GM18909 (cell line): ENCODE measurements around the gene TENT5A.
A peak's percentile ranks its signal among the peaks of the same experiment; 100 is the strongest.
"Not testable (repeated sequence)": the region's sequence is repeated elsewhere in the genome, so short reads cannot be mapped to it uniquely, and the experiment has no call there.

Experiments
- ATAC-seq: cut with Tn5 transposase; IDR thresholded peaks from one replicate; pipeline ENCODE4 v1.9.1; 2021; ENCODE audit warnings: mild to moderate bottlenecking; ENCODE audit not compliant: unreplicated experiment, poor library complexity

The TENT5A gene

DNA sequence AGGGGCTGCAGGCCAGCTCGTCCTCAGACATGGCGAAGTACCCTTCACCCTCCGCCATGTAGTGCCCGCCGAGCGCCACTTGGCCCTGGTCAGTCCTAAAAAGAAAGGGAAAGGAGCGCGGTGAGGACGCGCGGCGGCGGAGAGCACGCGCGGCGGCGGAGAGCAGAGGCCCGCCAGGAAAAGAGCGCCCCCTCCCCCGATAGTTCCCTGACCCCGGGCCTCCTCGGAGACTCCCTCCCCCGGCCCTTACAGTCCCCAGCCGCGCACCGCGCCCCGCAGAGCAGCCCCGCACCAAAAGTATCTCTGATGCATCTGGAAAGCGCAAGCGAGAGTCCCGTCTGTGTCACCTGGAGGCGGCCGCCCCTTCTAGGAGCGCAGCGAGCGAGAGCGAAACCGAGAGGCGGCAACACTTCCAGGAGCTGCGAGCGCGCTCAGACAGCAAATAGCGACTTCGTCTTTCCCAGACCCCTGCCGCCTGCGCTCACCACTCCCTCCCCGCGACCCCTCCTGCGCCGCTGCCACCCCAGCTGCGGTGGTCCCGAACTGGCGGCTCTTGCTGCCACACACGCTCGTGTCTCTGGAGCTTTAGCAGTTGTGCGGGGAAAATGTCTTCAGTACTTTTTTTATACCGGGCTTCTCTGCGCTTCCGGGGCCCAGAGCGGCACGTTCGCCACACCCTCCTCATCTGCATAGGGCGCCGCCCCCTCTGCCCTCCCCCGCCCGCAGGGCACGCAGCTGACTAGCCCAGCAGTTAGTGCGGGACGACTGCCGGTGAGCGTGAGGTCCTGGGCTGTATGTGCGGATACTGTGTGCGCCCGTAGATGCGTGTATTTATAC, at the start of gene TENT5A:
Gene TENT5A, minus strand, starts transcription at position 598 of the 837 bp plus-strand sequence. Its CDS starts 540 bp downstream, at position 58.
- peak; percentile 78 for ATAC-seq

DNA sequence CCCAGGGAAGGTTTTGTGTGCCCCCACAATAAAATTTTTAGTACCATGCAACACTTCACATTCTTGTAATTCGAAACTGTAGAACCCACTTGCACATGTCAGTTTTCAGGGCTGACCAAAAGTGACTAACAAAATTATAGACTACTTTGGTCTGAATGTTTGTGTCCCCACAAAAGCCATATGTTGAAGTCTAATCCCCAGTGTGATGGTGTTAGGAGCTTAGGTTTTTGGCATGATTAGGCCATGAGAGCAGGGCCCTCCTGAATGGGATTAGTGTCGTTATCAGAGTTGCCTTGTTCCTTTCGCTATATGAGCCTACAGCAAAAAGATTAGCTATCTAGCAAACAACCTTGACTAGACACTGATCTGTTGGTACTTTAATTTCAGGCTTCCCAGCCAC, 49.0 kb upstream of the TENT5A start:
- no peak for ATAC-seq

DNA sequence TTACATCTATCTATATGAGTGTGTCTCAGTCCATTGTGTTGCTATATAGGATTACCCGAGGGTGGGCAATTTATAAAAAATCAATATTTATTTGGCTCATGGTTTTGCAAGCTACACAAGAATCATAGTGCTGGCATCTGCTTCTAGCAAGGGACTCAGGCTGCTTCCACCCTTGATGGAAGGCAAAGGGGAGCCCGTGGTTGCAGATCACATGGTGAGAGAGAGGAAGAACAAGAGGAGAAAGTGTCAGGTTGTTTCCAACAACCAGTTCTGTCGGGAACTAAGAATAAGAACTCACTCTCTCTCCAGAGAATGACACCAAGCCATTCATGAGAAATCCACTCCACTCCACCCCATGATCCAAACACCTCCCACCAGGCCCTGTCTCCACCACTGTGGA, 48.2 kb upstream of the TENT5A start:
- no peak for ATAC-seq

DNA sequence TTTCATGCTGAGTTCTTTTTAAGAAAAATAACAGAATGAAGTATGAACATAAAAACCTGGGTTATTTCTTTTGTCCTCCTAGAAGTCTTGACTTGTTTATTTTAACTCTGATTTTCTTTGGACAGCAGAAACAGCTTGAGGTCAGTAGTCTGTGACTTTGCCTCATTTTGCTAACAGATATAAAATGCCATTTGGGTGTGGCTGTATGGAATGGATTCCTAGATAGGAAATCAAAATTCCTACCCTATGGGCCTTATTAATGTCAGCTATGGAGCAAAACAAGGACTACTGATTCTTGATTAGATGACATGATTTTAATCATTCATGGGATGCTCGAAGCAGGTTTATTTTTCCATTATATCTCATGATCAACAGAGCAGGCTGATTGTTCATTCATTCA, 46.8 kb upstream of the TENT5A start:
- no peak for ATAC-seq

DNA sequence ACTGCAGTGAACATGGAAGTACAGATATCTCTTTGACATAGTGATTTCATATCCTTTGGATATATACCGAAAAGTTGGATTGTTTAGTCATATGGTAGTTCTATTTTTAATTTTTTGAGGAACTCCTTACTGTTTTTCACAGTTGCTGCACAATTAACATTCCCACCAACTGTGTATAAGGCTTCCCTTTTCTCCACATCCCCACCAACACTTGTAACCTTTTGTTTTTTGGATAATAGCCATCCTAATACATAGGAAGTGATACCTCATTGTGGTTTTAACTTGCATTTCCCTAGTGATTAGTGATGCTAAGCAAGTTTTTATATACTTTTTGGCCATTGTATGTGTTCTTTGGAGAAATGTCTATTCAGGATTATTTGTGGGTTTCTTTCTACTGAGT, 45.1 kb upstream of the TENT5A start:
- ATAC-seq: no peak

DNA sequence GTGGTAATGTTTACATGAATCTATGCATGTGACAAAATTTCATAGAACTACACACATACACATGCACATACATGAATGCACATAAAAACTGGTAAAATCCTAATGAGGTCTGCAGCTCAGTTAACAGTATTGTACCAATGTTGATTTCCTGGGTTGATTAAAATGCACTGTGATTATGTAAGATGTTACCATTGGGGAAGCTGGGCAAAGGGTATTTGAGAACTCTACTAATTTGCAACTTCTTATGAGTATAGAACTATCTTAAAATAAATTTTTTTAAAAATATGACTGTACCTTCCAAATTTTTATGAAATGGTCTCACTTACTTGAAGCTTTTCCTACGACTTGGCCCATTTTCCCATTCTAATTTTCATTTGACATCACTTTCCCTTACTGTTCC, 43.4 kb upstream of the TENT5A start:
- ATAC-seq: no peak

DNA sequence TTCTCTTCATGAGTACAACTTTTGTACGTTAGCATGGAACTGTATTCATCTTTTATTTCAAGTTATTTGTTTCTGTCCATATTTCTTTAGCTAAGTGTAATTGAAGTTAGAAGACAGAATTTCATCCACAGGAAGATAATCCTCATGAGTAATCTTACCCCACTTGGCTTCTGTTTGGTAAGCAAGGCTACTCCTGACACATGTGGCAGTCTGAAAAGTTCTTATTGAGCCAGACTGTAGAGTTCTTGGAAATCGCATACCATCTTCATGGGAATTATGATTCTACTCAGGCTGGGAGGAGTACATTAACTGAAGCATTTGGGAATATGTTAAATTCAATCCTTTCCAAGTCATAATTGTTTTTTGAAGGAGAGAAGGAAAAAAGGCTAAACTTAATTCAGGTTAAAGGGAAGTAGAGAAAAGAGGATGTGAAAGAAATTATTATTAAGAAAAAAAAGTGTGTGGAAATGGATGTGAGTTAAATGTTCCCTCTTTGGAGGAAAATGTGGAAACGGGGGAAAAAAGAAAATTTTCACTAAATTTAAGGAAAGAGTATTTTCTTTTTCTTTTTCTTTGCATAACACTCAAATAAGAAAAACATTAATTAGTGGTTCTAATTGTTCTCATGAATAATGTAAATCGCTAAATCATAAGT, 41.5 kb upstream of the TENT5A start:
- no peak for ATAC-seq

DNA sequence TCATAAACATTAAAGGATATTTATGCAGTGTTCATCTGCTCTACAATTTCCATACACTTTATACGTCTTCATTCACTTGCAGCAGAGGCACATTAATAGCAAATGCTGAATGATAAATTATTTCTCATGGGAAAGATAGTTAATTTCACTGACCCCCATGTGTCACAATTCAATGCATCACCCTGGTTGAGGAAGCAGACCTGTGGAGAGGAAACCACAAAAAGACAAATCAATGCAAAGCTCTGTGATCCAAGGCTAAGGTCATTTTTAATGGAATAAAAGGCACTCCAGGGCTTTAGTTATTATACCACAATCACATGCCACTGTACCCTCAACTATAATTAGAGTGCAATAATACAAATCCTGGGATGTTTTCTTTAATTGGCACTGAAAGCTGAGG, 40.3 kb upstream of the TENT5A start:
- ATAC-seq: no peak

DNA sequence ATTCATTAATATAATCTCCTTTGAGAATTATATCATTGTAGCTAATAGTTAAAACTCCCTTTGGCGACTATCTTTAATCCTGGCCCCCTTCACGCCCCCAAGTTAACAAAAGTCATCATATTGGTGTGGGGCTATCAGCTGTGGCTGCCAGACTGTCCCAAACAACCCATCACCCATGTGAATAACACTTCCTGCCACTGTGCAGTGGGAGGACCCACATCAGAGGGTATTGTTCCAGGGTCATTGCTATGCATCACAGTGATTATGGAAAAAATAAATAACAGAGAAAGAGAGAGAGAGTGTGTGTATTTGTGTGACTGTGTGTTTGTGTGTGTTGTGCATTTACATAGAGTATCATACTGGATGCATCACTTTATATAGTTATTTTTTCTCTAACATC, 39.3 kb upstream of the TENT5A start:
- no peak for ATAC-seq

DNA sequence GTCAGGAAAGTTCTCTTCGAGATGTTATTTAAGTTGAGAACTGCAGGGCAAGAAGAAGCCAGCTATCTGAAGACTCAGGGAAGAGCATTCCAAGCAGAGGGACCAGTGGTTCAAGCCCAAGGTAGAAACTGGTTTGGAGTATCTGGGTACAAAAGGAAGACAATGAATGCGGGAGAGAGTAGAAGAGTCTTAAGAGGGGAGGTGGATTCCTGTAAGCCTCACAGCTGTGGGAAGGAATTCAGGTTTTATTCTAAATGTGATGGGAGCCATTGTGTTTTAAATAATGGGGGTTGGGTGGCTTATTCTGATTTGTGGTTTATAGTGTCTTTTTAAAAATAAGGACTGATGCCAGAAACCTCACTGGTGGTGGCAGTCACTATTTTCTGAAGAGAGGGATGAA, 37.6 kb upstream of the TENT5A start:
- no peak for ATAC-seq

DNA sequence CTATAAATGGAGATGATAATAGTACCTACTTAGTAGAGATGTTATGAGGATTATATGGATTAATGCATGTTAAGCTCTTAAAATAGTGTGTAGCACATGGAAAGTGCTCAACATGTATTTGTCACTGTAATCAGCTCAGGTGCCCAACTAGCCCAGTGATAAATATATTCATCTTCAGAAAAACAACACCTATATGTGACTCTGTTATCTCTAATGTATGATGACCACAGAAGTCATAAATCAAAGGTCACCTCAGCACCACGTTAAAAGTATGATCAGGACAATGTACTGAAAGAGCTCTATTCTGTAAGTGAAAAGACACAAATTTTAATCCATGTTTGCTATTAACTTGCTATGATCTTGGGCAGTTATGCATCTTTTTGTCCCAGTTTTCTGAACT, 36.8 kb upstream of the TENT5A start:
- ATAC-seq: no peak

DNA sequence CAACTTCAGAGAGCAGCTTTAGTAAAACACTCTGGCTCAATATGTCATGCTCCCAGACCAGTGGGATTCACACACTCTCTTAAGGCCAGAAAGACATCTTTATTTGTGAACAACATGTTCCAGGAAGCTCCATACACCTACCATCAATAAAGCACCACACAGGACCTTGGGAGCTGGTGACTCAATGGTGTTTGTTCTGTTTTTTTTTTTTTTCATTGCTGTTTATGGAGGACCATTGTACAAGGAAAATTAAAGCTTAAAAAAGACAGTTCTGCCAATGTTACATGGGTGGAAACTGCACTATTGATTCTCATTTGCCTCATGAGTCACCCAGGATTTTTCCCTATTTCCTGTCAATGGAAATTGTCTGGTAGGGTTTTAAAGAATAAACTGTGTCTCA, 36.3 kb upstream of the TENT5A start:
- ATAC-seq: no peak

DNA sequence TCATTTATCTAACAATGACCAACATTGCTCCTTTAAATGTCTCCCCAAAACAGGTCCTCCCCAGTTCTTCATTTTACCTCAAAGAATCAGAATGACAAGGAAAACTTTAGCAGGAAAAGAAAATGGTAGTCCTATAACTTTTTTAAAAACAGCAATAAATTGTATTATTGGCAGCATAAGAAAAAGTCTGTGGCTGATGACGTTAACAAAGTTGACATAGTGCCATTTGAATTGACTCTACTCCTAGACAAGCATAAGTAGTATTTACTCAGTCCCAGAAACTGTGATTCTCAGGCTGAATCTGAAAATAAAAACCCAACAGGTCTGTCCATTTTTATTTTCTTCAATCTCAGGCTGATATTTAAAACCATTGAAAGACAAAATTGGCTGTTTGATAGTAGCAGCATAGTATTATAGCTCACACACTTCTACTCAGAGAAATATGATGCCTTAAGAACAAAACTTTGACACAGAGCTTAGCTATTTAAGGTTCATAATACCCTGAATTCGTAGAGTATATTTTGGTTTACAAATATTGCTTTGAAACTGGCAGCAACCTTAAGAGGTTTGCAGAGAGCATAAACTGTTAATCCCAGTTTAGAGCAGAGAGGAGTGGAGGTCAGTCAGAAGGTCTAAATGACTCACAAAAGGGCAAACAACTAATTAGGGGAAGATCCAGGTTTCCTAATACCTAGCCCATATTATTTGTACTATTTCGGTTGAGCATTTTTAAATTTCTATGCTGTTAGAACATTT, 35.0 kb upstream of the TENT5A start:
- no peak for ATAC-seq

DNA sequence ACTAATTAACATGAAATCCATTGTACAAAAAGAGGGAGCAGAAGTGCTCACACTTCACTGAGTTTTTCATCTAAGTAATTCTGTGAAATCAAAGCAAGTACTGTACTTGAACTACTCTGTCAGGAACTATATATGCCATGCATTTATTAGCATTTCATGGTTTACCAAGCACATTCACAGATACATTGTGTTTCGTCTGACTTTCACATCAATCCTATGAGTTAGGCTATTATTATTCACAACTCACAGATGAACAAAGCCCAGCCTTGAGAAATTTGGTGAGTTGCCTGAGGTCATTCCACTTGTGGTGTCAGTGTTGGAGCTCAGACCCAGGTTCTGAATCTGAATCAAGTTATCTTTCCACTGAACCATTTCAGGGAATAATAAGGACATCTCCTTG, 33.7 kb upstream of the TENT5A start:
- ATAC-seq: no peak

DNA sequence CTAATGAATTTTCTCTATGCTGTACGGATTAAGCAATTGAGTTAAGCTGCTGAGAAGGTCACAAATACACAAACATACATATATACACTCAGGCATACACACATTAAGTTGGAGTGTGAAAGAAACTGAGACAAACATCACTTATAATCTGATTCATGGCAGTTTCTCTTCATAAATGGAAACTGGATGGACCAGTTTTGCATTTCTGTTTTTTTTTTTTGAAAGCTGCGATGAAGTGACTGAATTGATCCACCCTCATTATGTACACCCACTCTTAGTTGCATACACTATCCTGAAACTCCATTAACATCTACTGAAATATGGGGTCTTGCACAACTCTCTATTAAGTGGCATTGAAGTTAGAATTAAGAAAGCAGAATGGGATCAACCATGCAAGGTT, 32.9 kb upstream of the TENT5A start:
- no peak for ATAC-seq

DNA sequence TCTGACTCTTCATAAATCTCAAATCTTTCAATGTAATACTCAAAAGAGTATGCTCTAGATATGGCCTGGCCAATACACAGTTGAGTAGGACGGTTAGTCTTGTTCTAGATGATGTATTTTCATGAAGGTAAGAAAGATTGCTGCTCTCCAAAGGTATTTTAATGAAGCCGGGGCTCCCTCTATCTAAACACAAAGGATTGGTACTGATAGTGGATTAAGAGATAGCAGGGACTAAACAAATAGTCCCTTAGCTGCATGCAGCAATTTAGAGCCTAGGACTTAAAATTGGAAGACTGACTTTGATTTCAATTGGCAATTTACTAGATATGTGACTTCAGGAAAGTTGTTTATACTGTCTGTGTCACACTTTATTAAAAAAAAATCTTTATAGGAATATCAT, 31.4 kb upstream of the TENT5A start:
- ATAC-seq: no peak

DNA sequence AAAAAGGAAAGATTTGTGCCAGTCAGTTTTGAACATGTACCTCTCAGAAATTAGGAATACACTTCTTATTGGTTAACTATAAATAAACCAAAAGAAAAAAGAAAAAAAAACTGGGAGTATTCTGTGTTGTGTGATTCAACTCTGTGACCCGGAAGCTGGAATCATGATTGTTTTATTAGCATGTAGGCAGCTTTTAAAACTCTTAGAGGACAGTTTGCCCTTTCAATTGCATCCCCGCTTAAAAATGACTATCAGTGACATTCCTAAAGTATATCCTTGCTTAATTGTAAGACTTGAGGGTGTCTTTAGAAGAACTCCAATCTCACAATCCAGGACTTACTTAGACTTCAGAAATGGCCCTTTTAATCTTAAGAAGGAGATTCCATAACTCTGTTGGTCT, 29.1 kb upstream of the TENT5A start:
- ATAC-seq: no peak

DNA sequence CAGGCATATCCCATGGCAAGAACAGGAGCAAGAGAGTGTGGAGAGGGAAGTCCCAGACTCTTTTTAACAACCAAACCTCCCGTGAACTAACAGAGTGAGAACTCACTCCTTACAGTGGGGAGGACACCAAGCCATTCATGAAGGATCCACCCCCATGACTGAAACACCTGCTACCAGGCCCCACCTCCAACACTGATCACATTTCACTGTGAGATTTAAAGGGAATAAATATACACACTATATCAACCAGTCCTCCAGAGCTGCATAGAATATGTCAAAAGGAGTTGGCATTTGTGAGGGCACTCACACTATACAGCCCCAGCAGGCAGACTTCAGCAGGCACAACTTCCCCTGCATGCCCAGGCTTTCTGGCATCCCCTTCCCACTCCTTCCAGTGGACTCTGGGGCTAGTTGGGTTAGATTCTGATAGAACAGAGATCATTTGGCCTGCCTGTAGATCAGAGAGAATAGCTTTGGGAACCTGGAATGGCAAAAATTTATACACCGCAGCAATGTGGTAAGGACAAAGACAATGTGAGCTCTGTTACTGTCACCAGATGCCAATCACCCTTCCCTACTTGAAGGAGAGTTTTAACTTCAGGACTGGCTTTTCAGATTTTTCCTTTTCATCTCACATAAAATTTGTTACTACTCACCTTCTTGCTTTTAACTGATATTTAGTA, 25.2 kb upstream of the TENT5A start:
- ATAC-seq: no peak

DNA sequence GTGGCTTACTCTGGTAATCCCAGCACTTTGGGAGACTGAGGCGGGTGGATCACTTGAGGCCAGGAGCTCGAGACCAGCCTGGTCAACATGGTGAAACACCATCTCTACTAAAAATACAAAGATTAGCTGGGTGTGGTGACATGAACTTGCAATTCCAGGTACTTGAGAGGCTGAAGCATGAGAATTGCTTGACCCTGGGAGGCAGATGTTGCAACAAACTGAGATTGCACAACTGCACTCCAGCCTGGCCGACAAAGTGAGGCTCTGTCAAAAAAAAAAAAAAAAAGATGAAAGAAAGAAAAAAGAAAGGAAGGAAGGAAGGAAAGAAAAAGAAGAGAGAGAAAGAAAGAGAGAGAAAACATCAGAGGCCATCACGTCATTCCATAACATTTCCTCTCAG, 23.7 kb upstream of the TENT5A start:
- not testable (repeated sequence) for ATAC-seq

DNA sequence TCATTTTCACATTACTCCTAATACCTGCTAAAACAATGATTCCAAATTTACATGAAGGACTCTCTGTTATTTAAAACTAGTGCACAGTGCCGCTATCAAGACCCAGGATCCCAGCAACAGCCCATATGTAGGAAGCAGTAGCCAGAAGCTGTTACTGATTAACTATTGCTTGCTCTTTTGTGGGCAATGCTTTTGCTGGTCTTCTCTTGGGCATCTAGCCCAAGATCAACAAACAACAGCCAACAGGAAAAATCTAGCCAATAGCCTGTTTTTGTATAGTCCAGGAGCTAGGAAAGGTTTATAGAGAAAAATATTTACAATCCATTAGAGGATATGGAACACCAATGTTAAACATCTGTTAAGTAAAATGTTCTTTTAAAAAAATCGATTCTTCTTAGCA, 22.1 kb upstream of the TENT5A start:
- ATAC-seq: peak; percentile 31

DNA sequence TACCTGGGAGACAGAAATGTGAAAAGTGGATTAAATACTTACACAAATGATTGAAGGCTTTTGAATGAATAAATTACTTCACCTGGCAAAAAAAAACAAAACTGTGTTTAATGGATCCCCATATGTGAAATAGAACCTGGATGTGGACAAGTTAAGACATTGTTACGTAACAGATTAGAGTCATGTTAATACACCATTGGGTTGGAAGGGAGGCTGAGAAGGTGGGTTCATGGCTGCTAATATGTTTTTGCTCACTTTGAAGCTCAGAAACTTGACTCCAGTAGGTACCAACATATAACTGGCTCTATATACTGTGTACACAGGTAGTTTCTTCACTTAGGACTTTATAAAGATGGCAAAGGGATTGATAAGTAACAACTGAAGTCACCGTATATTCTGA, 21.4 kb upstream of the TENT5A start:
- no peak for ATAC-seq
